Measurements from ENCODE around the gene ABLIM3. TPM values are rescaled to one million over a fixed set of nuclear protein-coding genes. Genes with fewer than 3 reads are reported as not detected.

The ABLIM3 gene
- total and polyA plus RNA-seq, 2 experiments from 2014 or later: 0.19 to 2.2 TPM

DNA sequence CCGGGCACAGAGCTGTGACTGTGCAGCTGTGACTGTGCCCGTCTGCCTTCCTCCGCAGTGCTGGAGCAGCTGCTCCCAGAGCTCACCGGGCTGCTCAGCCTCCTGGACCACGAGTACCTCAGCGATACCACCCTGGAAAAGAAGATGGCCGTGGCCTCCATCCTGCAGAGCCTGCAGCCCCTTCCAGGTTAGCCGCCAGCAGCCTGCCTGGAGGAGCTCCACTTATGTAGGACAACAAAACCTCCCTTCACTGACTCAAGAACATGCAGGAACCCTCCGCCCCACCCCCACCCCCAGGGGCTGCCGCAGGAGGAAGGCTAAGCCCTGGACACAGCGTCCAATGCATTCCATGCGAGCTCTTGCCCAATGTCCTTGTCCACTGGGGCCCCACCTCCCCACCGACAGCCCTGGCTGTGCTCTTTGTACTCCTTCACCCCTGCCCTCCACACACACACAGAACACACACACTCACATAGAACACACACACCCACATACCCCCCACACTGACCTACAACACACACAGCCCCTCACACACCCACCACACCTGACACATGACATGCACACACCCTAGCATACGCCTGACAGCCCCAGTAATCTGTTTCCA is 158.3 kb downstream of the ABLIM3 start:
- H3K27me3 Mint-ChIP-seq (ENCODE audit: insufficient read depth, low read depth, poor library complexity): peaks cover 7% of the 10 kb centered on the region
- no peaks in the 10 kb centered on the region for H3K36me3 Mint-ChIP-seq (ENCODE audit: low read depth)
- Histone ChIP-seq H3K27ac (ENCODE audit: low read depth) (no peak overlapping the region), H3K4me1 (ENCODE audit: insufficient read depth) (no peaks in the 10 kb centered on the region), H2AFZ (no peak overlapping the region), H3K4me2 (no peak overlapping the region), H3K36me3 (ENCODE audit: insufficient read depth) (no peaks in the 10 kb centered on the region), H3K9me2 (ENCODE audit: insufficient read depth) (no peaks in the 10 kb centered on the region), H3K79me2 (replicated peaks; ENCODE audit: insufficient read depth) (no peaks in the 10 kb centered on the region), H3K4me3 (no peak overlapping the region), H3F3A (replicated peaks; ENCODE audit: low read depth) (no peaks in the 10 kb centered on the region), H4K20me1 (replicated peaks; ENCODE audit: insufficient read depth) (no peaks in the 10 kb centered on the region), H3K27me3 (ENCODE audit: insufficient read depth) (no peaks in the 10 kb centered on the region)
- H3K9me3 Mint-ChIP-seq: no peaks in the 10 kb centered on the region
- no peak for TF ChIP-seq ZNF331 (CRISPR knock-in tag; IDR thresholded peaks at IDR 0.05; ENCODE audit: low read depth)
- TF ChIP-seq EZH2phosphoT487 (IDR thresholded peaks at IDR 0.05; ENCODE audit: unreplicated experiment): no peak
- no peak for TF ChIP-seq NANOG (IDR thresholded peaks at IDR 0.05; ENCODE audit: borderline replicate concordance)
- TF ChIP-seq POLR2AphosphoS5 (IDR thresholded peaks at IDR 0.05; ENCODE audit: low read depth): no peak
- no peak for TF ChIP-seq STAT1 (IDR thresholded peaks at IDR 0.05; ENCODE audit: unreplicated experiment)
- TF ChIP-seq ZNF114 (CRISPR knock-in tag; IDR thresholded peaks at IDR 0.05): no peak
- no peak for TF ChIP-seq CREB1 (CRISPR knock-in tag; IDR thresholded peaks at IDR 0.05; ENCODE audit: low read depth)
- TF ChIP-seq, protein P1, sequence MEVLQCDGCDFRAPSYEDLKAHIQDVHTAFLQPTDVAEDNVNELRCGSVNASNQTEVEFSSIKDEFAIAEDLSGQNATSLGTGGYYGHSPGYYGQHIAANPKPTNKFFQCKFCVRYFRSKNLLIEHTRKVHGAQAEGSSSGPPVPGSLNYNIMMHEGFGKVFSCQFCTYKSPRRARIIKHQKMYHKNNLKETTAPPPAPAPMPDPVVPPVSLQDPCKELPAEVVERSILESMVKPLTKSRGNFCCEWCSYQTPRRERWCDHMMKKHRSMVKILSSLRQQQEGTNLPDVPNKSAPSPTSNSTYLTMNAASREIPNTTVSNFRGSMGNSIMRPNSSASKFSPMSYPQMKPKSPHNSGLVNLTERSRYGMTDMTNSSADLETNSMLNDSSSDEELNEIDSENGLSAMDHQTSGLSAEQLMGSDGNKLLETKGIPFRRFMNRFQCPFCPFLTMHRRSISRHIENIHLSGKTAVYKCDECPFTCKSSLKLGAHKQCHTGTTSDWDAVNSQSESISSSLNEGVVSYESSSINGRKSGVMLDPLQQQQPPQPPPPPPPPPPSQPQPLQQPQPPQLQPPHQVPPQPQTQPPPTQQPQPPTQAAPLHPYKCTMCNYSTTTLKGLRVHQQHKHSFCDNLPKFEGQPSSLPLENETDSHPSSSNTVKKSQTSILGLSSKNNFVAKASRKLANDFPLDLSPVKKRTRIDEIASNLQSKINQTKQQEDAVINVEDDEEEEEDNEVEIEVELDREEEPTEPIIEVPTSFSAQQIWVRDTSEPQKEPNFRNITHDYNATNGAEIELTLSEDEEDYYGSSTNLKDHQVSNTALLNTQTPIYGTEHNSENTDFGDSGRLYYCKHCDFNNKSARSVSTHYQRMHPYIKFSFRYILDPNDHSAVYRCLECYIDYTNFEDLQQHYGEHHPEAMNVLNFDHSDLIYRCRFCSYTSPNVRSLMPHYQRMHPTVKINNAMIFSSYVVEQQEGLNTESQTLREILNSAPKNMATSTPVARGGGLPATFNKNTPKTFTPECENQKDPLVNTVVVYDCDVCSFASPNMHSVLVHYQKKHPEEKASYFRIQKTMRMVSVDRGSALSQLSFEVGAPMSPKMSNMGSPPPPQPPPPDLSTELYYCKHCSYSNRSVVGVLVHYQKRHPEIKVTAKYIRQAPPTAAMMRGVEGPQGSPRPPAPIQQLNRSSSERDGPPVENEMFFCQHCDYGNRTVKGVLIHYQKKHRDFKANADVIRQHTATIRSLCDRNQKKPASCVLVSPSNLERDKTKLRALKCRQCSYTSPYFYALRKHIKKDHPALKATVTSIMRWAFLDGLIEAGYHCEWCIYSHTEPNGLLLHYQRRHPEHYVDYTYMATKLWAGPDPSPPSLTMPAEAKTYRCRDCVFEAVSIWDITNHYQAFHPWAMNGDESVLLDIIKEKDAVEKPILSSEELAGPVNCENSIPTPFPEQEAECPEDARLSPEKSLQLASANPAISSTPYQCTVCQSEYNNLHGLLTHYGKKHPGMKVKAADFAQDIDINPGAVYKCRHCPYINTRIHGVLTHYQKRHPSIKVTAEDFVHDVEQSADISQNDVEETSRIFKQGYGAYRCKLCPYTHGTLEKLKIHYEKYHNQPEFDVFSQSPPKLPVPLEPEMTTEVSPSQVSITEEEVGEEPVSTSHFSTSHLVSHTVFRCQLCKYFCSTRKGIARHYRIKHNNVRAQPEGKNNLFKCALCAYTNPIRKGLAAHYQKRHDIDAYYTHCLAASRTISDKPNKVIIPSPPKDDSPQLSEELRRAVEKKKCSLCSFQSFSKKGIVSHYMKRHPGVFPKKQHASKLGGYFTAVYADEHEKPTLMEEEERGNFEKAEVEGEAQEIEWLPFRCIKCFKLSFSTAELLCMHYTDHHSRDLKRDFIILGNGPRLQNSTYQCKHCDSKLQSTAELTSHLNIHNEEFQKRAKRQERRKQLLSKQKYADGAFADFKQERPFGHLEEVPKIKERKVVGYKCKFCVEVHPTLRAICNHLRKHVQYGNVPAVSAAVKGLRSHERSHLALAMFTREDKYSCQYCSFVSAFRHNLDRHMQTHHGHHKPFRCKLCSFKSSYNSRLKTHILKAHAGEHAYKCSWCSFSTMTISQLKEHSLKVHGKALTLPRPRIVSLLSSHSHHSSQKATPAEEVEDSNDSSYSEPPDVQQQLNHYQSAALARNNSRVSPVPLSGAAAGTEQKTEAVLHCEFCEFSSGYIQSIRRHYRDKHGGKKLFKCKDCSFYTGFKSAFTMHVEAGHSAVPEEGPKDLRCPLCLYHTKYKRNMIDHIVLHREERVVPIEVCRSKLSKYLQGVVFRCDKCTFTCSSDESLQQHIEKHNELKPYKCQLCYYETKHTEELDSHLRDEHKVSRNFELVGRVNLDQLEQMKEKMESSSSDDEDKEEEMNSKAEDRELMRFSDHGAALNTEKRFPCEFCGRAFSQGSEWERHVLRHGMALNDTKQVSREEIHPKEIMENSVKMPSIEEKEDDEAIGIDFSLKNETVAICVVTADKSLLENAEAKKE (CRISPR knock-in tag; IDR thresholded peaks at IDR 0.05): no peak
- H3K27ac Mint-ChIP-seq: no peak overlapping the region
- H3K4me1 Mint-ChIP-seq: peaks cover 15% of the 10 kb centered on the region
- no peak overlapping the region for H3K4me3 Mint-ChIP-seq
- DNase-seq (ENCODE audit: low spot score): no peak
- ATAC-seq: no peak

All from GM23338 (cell line).